NCI-H345 treated with DMSO at 0.1 percent for 48 hours (cell line): Measurements from ENCODE around the gene PRAMEF4.
"Not testable (repeated sequence)": the region's sequence is repeated elsewhere in the genome, so short reads cannot be mapped to it uniquely, and the experiment has no call there.

Experiments
- DNase-seq: peaks from one replicate; lab custom pipeline; 2025; ENCODE audit not compliant: unreplicated experiment; lab: John Stamatoyannopoulos, UW

Gene PRAMEF4

GRCh38 chr1:12886101-12886500, at the start of gene PRAMEF4:
Gene PRAMEF4 (minus strand): TSS chr1:12886201. CDS start chr1:12883394, 2,807 bp downstream.
- DNase-seq, result not testable (repeated sequence)

GRCh38 chr1:12924368-12924767, 38.4 kb upstream of the PRAMEF4 start:
- not testable (repeated sequence) for DNase-seq

- DNase-seq, result not testable (repeated sequence)
These were observed 35.7 kb upstream of the PRAMEF4 start for GRCh38 chr1:12921749-12922148.

GRCh38 chr1:12916310-12916709, 30.3 kb upstream of the PRAMEF4 start, which contains the start of gene PRAMEF7:
Gene PRAMEF7 (plus strand): TSS chr1:12916610. CDS start chr1:12917693, 1,083 bp downstream.
- not testable (repeated sequence) for DNase-seq

GRCh38 chr1:12903793-12904572, 18.0 kb upstream of the PRAMEF4 start:
- DNase-seq, result not testable (repeated sequence)

- DNase-seq, result not testable (repeated sequence)
These were observed 13.2 kb upstream of the PRAMEF4 start for GRCh38 chr1:12899186-12899585.

GRCh38 chr1:12898170-12898569, 12.2 kb upstream of the PRAMEF4 start, which contains the start of gene PRAMEF10:
Gene PRAMEF10 (minus strand): TSS chr1:12898270. CDS start chr1:12895847, 2,423 bp downstream.
- DNase-seq, result not testable (repeated sequence)

GRCh38 chr1:12878453-12878852, 7.5 kb downstream of the PRAMEF4 start:
- DNase-seq, result not testable (repeated sequence)

- DNase-seq, result not testable (repeated sequence)
These were observed 22.7 kb downstream of the PRAMEF4 start for GRCh38 chr1:12863131-12863880.

- not testable (repeated sequence) for DNase-seq
These were observed 29.2 kb downstream of the PRAMEF4 start, which contains the start of gene PRAMEF2 for GRCh38 chr1:12856786-12857185. Gene PRAMEF2 (plus strand): TSS chr1:12857086. CDS start chr1:12859010, 1,924 bp downstream.

GRCh38 chr1:12851779-12852178, 34.2 kb downstream of the PRAMEF4 start:
- no peak for DNase-seq

- DNase-seq, result not testable (repeated sequence)
These were observed 37.4 kb downstream of the PRAMEF4 start, which contains the start of gene HNRNPCL1 for GRCh38 chr1:12848620-12849019. Gene HNRNPCL1 (minus strand): TSS chr1:12848720. CDS start chr1:12848289, 431 bp downstream.

- not testable (repeated sequence) for DNase-seq
These were observed 52.8 kb downstream of the PRAMEF4 start for GRCh38 chr1:12833251-12833650.

- not testable (repeated sequence) for DNase-seq
These were observed 54.7 kb downstream of the PRAMEF4 start, which contains the start of gene PRAMEF11 for GRCh38 chr1:12831310-12831709. Gene PRAMEF11 (minus strand): TSS chr1:12831410. CDS start chr1:12828789, 2,621 bp downstream.
